K562 (cell line): ENCODE data around the gene CYS1. TPM values are rescaled to one million over a fixed set of nuclear protein-coding genes. Genes with fewer than 3 reads are reported as not detected.

Source experiments
- CBX2 ChIP-seq: fragments of 200-600 bp; sonication (generic); IDR thresholded peaks from one replicate; pipeline ENCODE4 v1.6.1; 2012; ENCODE audit warnings: mild to moderate bottlenecking, low read length, inconsistent platforms; ENCODE audit not compliant: insufficient read depth, poor library complexity, severe bottlenecking
- CBX8 ChIP-seq: fragments of 200-600 bp; sonication (generic); IDR thresholded peaks from 2 replicates; pipeline ENCODE4 v1.6.1; 2012; ENCODE audit warnings: borderline replicate concordance, mixed run types, low read depth, mild to moderate bottlenecking, moderate library complexity, mixed read lengths, low read length, control low read depth, inconsistent platforms; ENCODE audit not compliant: poor library complexity, severe bottlenecking; ENCODE audit errors: extremely low read depth
- GTF2E2 ChIP-seq: fragments of 200-800 bp; sonication (Bioruptor generic); IDR thresholded peaks from 2 replicates; pipeline ENCODE4 v1.6.1; 2016; ENCODE audit warnings: missing genetic modification characterization, missing compliant biosample characterization
- NFRKB ChIP-seq: fragments of 450-650 bp; IDR thresholded peaks from 2 replicates; pipeline ENCODE4 v1.6.1; 2016; ENCODE audit warnings: low read depth
- STAG1 ChIP-seq: sonication (generic); formaldehyde crosslinking; IDR thresholded peaks from 2 replicates; pipeline ENCODE4 v1.5.0; 2020; ENCODE audit warnings: missing genetic modification reagents, borderline replicate concordance
- polyA plus RNA-seq, 8 experiments: library from polyadenylated mRNA; depleted of rRNA in 4 of 8; stranded (reverse) in 5 of 8; unstranded in 3 of 8; fragments of >200 nt; fragmentation: Nextera tagmentation in 2 of 8; fragmentation: Illumina TruSeq in 1 of 8; extraction: Ambion mirVana in 2 of 8; extraction: Trizol in 1 of 8; gene quantifications; 2 replicates each; pipeline versions ENCODE4 v1.2.1 to v1.2.3, GENCODE V29; 2011 to 2014; ENCODE audit warnings: inconsistent platforms in 1 of 8, missing spikeins in 1 of 8
- total RNA-seq, 7 experiments: library from RNA; depleted of rRNA in 6 of 7; stranded (reverse); fragments of >200 nt in 6 of 7; fragmentation: Illumina TruSeq in 2 of 7; extraction: Trizol in 2 of 7; gene quantifications; 2 replicates each; pipeline versions ENCODE4 v1.2.1 to v1.2.3, GENCODE V29; 2011 to 2021; ENCODE audit warnings: low replicate concordance in 1 of 7
- TF ChIP-seq, protein P1 (sequence below), 2 experiments: fragments of 450-650 bp; formaldehyde crosslinking in 1 of 2; IDR thresholded peaks; 2 replicates each; pipeline versions ENCODE4 v1.4.0 to v1.6.1; 2014 to 2020; ENCODE audit warnings: mild to moderate bottlenecking in 2 of 2, borderline replicate concordance in 1 of 2, low read depth in 1 of 2
- TF ChIP-seq, protein P2 (sequence below): sonication (generic); formaldehyde crosslinking; IDR thresholded peaks from 2 replicates; pipeline ENCODE4 v1.8.0; 2022; ENCODE audit warnings: mild to moderate bottlenecking, missing genetic modification reagents
- TF ChIP-seq, protein P3 (sequence below): sonication (generic); formaldehyde crosslinking; IDR thresholded peaks from 2 replicates; pipeline ENCODE4 v1.8.0; 2022; ENCODE audit warnings: mild to moderate bottlenecking, missing genetic modification reagents
- TF ChIP-seq, protein P4 (sequence below): fragments of 250-450 bp; sonication (Bioruptor Pico); IDR thresholded peaks from 2 replicates; pipeline ENCODE4 v1.8.0; 2022; ENCODE audit warnings: inconsistent platforms, mild to moderate bottlenecking, moderate library complexity, borderline replicate concordance
- TF ChIP-seq, protein P5 (sequence below): IDR thresholded peaks from 2 replicates; pipeline ENCODE4 v1.6.1; 2016; ENCODE audit warnings: missing genetic modification characterization, missing compliant biosample characterization
- TF ChIP-seq, protein P6 (sequence below): fragments of 250-450 bp; sonication (Bioruptor Pico); IDR thresholded peaks from 2 replicates; pipeline ENCODE4 v1.5.0; 2021

Gene CYS1
- total and polyA plus RNA-seq, 9 of the 15 experiments (the other 6 are each of a cell fraction or from before 2014, with no cell fraction given) = 0.11 to 0.13 TPM; not detected in 7

DNA sequence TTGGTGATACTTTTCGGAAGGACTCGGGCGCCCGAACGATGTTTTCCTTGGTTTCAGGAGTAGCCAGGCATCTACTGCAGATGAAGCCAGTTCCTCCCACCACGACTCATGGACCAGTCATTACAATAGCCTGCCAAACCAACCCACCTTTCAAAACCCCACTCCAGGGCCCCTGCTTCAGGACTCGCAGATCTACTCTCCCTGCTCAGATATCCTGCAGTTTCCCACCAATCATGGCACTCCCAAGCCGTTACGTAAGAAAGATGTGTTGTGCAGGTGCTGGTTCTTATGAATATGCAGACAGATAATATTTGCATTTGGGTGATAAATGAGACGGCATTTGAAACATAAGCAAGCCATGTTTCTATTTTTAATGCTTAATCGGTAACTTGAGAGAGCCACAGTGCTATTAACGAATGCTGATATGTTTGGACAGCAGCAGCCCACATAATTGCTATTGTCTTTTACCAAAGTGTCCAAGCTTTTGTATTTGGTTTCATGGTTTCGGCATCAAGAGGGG lies 3.5 kb upstream of the CYS1 start (continued):
- TF ChIP-seq CBX2 (peak; percentile 90), GTF2E2 (tag) (no peak), STAG1 (no peak), CBX8 (peak; percentile 73), NFRKB (no peak)
- TF ChIP-seq, protein P1, sequence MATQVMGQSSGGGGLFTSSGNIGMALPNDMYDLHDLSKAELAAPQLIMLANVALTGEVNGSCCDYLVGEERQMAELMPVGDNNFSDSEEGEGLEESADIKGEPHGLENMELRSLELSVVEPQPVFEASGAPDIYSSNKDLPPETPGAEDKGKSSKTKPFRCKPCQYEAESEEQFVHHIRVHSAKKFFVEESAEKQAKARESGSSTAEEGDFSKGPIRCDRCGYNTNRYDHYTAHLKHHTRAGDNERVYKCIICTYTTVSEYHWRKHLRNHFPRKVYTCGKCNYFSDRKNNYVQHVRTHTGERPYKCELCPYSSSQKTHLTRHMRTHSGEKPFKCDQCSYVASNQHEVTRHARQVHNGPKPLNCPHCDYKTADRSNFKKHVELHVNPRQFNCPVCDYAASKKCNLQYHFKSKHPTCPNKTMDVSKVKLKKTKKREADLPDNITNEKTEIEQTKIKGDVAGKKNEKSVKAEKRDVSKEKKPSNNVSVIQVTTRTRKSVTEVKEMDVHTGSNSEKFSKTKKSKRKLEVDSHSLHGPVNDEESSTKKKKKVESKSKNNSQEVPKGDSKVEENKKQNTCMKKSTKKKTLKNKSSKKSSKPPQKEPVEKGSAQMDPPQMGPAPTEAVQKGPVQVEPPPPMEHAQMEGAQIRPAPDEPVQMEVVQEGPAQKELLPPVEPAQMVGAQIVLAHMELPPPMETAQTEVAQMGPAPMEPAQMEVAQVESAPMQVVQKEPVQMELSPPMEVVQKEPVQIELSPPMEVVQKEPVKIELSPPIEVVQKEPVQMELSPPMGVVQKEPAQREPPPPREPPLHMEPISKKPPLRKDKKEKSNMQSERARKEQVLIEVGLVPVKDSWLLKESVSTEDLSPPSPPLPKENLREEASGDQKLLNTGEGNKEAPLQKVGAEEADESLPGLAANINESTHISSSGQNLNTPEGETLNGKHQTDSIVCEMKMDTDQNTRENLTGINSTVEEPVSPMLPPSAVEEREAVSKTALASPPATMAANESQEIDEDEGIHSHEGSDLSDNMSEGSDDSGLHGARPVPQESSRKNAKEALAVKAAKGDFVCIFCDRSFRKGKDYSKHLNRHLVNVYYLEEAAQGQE (IDR thresholded peaks at IDR 0.05; ENCODE audit: borderline replicate concordance) = peak; percentile 57
- TF ChIP-seq, protein P1 (CRISPR knock-in tag; IDR thresholded peaks at IDR 0.05; ENCODE audit: low read depth) = no peak
- TF ChIP-seq, protein P2, sequence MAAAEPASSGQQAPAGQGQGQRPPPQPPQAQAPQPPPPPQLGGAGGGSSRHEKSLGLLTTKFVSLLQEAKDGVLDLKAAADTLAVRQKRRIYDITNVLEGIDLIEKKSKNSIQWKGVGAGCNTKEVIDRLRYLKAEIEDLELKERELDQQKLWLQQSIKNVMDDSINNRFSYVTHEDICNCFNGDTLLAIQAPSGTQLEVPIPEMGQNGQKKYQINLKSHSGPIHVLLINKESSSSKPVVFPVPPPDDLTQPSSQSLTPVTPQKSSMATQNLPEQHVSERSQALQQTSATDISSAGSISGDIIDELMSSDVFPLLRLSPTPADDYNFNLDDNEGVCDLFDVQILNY (CRISPR knock-in tag) = no peak
- TF ChIP-seq, protein P3, sequence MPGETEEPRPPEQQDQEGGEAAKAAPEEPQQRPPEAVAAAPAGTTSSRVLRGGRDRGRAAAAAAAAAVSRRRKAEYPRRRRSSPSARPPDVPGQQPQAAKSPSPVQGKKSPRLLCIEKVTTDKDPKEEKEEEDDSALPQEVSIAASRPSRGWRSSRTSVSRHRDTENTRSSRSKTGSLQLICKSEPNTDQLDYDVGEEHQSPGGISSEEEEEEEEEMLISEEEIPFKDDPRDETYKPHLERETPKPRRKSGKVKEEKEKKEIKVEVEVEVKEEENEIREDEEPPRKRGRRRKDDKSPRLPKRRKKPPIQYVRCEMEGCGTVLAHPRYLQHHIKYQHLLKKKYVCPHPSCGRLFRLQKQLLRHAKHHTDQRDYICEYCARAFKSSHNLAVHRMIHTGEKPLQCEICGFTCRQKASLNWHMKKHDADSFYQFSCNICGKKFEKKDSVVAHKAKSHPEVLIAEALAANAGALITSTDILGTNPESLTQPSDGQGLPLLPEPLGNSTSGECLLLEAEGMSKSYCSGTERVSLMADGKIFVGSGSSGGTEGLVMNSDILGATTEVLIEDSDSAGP = no peak
- TF ChIP-seq, protein P4, sequence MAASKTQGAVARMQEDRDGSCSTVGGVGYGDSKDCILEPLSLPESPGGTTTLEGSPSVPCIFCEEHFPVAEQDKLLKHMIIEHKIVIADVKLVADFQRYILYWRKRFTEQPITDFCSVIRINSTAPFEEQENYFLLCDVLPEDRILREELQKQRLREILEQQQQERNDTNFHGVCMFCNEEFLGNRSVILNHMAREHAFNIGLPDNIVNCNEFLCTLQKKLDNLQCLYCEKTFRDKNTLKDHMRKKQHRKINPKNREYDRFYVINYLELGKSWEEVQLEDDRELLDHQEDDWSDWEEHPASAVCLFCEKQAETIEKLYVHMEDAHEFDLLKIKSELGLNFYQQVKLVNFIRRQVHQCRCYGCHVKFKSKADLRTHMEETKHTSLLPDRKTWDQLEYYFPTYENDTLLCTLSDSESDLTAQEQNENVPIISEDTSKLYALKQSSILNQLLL = no peak
- TF ChIP-seq, protein P5, sequence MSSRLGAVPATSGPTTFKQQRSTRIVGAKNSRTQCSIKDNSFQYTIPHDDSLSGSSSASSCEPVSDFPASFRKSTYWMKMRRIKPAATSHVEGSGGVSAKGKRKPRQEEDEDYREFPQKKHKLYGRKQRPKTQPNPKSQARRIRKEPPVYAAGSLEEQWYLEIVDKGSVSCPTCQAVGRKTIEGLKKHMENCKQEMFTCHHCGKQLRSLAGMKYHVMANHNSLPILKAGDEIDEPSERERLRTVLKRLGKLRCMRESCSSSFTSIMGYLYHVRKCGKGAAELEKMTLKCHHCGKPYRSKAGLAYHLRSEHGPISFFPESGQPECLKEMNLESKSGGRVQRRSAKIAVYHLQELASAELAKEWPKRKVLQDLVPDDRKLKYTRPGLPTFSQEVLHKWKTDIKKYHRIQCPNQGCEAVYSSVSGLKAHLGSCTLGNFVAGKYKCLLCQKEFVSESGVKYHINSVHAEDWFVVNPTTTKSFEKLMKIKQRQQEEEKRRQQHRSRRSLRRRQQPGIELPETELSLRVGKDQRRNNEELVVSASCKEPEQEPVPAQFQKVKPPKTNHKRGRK (tag) = no peak
- TF ChIP-seq, protein P6, sequence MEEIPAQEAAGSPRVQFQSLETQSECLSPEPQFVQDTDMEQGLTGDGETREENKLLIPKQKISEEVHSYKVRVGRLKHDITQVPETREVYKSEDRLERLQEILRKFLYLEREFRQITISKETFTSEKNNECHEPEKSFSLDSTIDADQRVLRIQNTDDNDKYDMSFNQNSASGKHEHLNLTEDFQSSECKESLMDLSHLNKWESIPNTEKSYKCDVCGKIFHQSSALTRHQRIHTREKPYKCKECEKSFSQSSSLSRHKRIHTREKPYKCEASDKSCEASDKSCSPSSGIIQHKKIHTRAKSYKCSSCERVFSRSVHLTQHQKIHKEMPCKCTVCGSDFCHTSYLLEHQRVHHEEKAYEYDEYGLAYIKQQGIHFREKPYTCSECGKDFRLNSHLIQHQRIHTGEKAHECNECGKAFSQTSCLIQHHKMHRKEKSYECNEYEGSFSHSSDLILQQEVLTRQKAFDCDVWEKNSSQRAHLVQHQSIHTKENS (CRISPR knock-in tag) = no peak
